ENCODE measurements around the gene AMPH.
"Not testable (repeated sequence)": the region's sequence is repeated elsewhere in the genome, so short reads cannot be mapped to it uniquely, and the experiment has no call there.

GRCh38 chr7:38342135-38342534 is 289.0 kb downstream of the AMPH start:
- TF ChIP-seq FOXK2, SP1 (IDR thresholded peaks at IDR 0.05): not testable (repeated sequence)

Data from HEK293T (cell line).